Measurements from ENCODE around the gene TRDN. TPM values are rescaled to one million over a fixed set of nuclear protein-coding genes. Genes with fewer than 3 reads are reported as not detected.
"Not testable (repeated sequence)": the region's sequence is repeated elsewhere in the genome, so short reads cannot be mapped to it uniquely, and the experiment has no call there.

TRDN gene
- total and polyA plus RNA-seq, 8 donors = 0.08 to 0.21 TPM; not detected in 6

- TF ChIP-seq CTCF (IDR thresholded peaks at IDR 0.05) = no peak
- ATAC-seq (no peak), FAIRE-seq (no peak), DNase-seq (no peak)
- Histone ChIP-seq H3K27ac (no peak overlapping the region), H3K4me1 (no peaks in the 10 kb centered on the region), H3K4me3 (no peak overlapping the region), H3K36me3 (no peaks in the 10 kb centered on the region), H3K27me3 (no peaks in the 10 kb centered on the region), H3K9me3 (no peaks in the 10 kb centered on the region)
- intact Hi-C loops (cut with DNase I) = no loop called here
These were observed 67.2 kb downstream of the TRDN start for GRCh38 chr6:123569575-123569974.

- no peak for ATAC-seq
- WGBS, 2 donors = 77 to 82% methylated on average over 10 of the region's 10 CpGs
- no peaks in the 10 kb centered on the region for H3K9me3 ChIP-seq
- no peak for DNase-seq
- intact Hi-C loops (cut with DNase I) = no loop called here
- no peaks in the 10 kb centered on the region for H3K36me3 ChIP-seq
- H3K4me1 ChIP-seq = no peaks in the 10 kb centered on the region
- FAIRE-seq = no peak
- H3K27me3 ChIP-seq = no peaks in the 10 kb centered on the region
- no peak overlapping the region for H3K27ac ChIP-seq
- TF ChIP-seq CTCF (IDR thresholded peaks at IDR 0.05) = no peak
- no peak overlapping the region for H3K4me3 ChIP-seq
These were observed 71.2 kb downstream of the TRDN start for GRCh38 chr6:123565529-123565928.

GRCh38 chr6:123564361-123564760 lies 72.4 kb downstream of the TRDN start:
- no peaks in the 10 kb centered on the region for H3K4me1 ChIP-seq
- H3K36me3 ChIP-seq = no peaks in the 10 kb centered on the region
- DNase-seq = no peak
- no peak for FAIRE-seq
- intact Hi-C loops (cut with DNase I) = no loop called here
- no peak for ATAC-seq
- 11 to 17% methylated on average over 3 of the region's 3 CpGs for WGBS, 2 donors
- no peaks in the 10 kb centered on the region for H3K9me3 ChIP-seq
- no peak overlapping the region for H3K27ac ChIP-seq
- H3K4me3 ChIP-seq = no peak overlapping the region
- TF ChIP-seq CTCF (IDR thresholded peaks at IDR 0.05) = no peak
- H3K27me3 ChIP-seq = no peaks in the 10 kb centered on the region

GRCh38 chr6:123562677-123563076 lies 74.1 kb downstream of the TRDN start:
- no peak for DNase-seq
- intact Hi-C loops (cut with DNase I) = no loop called here
- FAIRE-seq = no peak
- no peak overlapping the region for H3K27ac ChIP-seq
- ATAC-seq = no peak
- no peak overlapping the region for H3K4me3 ChIP-seq
- H3K27me3 ChIP-seq = no peaks in the 10 kb centered on the region
- no peak for TF ChIP-seq CTCF (IDR thresholded peaks at IDR 0.05)
- H3K4me1 ChIP-seq = no peaks in the 10 kb centered on the region
- no peaks in the 10 kb centered on the region for H3K9me3 ChIP-seq
- no peaks in the 10 kb centered on the region for H3K36me3 ChIP-seq

GRCh38 chr6:123562264-123562663 lies 74.5 kb downstream of the TRDN start:
- TF ChIP-seq CTCF (IDR thresholded peaks at IDR 0.05) = no peak
- Histone ChIP-seq H3K27me3 (no peaks in the 10 kb centered on the region), H3K9me3 (no peaks in the 10 kb centered on the region), H3K36me3 (no peaks in the 10 kb centered on the region), H3K4me3 (no peak overlapping the region), H3K27ac (no peak overlapping the region), H3K4me1 (no peaks in the 10 kb centered on the region)
- intact Hi-C loops (cut with DNase I) = no loop called here
- FAIRE-seq (no peak), DNase-seq (no peak), ATAC-seq (no peak)
- 62 to 71% methylated on average over 1 of the region's 1 CpG for WGBS, 2 donors

GRCh38 chr6:123559816-123560215 lies 76.9 kb downstream of the TRDN start:
- DNase-seq; H3K4me3 ChIP-seq; H3K27ac ChIP-seq; H3K36me3 ChIP-seq; H3K4me1 ChIP-seq; ATAC-seq; FAIRE-seq; intact Hi-C loops (cut with DNase I); H3K9me3 ChIP-seq; H3K27me3 ChIP-seq: not testable (repeated sequence)
- 81 to 89% methylated on average over 5 of the region's 5 CpGs for whole genome bisulfite sequencing, 2 donors

- FAIRE-seq; intact Hi-C loops (cut with DNase I): not testable (repeated sequence)
These were observed 79.3 kb downstream of the TRDN start for GRCh38 chr6:123557474-123557873.

More at GRCh38 chr6:123557474-123557873, 79.3 kb downstream of the TRDN start:
- not testable (repeated sequence) for H3K9me3 ChIP-seq, H3K4me3 ChIP-seq, H3K36me3 ChIP-seq, H3K27me3 ChIP-seq, H3K4me1 ChIP-seq, ATAC-seq, H3K27ac ChIP-seq, DNase-seq
- 75 to 86% methylated on average over 12 of the region's 12 CpGs for WGBS, 2 donors
